Measurements from ENCODE around the gene COL23A1.

- TF ChIP-seq CTCF (IDR thresholded peaks at IDR 0.05), result no peak
- no peak for TF ChIP-seq POLR2AphosphoS5 (IDR thresholded peaks at IDR 0.05)
- no peak for TF ChIP-seq POLR2A (IDR thresholded peaks at IDR 0.05)
These were observed 41.4 kb downstream of the COL23A1 start for GRCh38 chr5:178548746-178549145.

Data from gastroesophageal sphincter (tissue), 3 donors.